Calu3 (cell line): Measurements from ENCODE around the gene PYCARD. TPM values are rescaled to one million over a fixed set of nuclear protein-coding genes. Genes with fewer than 3 reads are reported as not detected.
"Not testable (repeated sequence)": the region's sequence is repeated elsewhere in the genome, so short reads cannot be mapped to it uniquely, and the experiment has no call there.

Source experiments
- BruUV-seq: library from RNA; stranded (reverse); fragments of 400-500 nt; replicated peaks from 2 replicates; lab custom pipeline; 2021; lab: Mats Ljungman, UMichigan
- CTCF ChIA-PET: fragments of 300-600 bp; sonication (Branson Sonifier 250); formaldehyde crosslinking; loops from one replicate; lab custom pipeline; 2022; ENCODE audit warnings: antibody characterized with exemption; lab: Charles Lee
- DNase-seq: peaks from one replicate; pipeline ENCODE4 v3.0.0; 2022
- H3K27ac Mint-ChIP-seq: one replicate; pipeline ENCODE4 v1.8.0; 2022; ENCODE audit warnings: mixed read lengths; ENCODE audit not compliant: unreplicated experiment
- H3K27me3 Mint-ChIP-seq: one replicate; pipeline ENCODE4 v1.8.0; 2022; ENCODE audit warnings: mixed read lengths; ENCODE audit not compliant: unreplicated experiment
- H3K36me3 Mint-ChIP-seq: one replicate; pipeline ENCODE4 v1.8.0; 2022; ENCODE audit warnings: mild to moderate bottlenecking, moderate library complexity, mixed read lengths; ENCODE audit not compliant: insufficient read depth, unreplicated experiment
- H3K4me1 Mint-ChIP-seq: one replicate; pipeline ENCODE4 v1.8.0; 2022; ENCODE audit warnings: mild to moderate bottlenecking, low read depth, mixed read lengths; ENCODE audit not compliant: unreplicated experiment
- H3K4me3 Mint-ChIP-seq: one replicate; pipeline ENCODE4 v1.8.0; 2022; ENCODE audit warnings: mild to moderate bottlenecking, low read depth, moderate library complexity, mixed read lengths; ENCODE audit not compliant: unreplicated experiment
- H3K9me3 Mint-ChIP-seq: one replicate; pipeline ENCODE4 v1.8.0; 2022; ENCODE audit warnings: low read depth, mixed read lengths; ENCODE audit not compliant: unreplicated experiment
- intact Hi-C: fragments of 100-400 bp; cut with micrococcal nuclease; formaldehyde crosslinking; loops from one replicate; pipeline ENCODE4 v1.10.0; 2022; ENCODE audit not compliant: unreplicated experiment
- total RNA-seq: library from RNA; stranded (reverse); gene quantifications from 2 replicates; pipeline ENCODE4 v1.2.3, GENCODE V29; 2022
- TF ChIP-seq, protein P1 (sequence below): fragments of 200-600 bp; IDR thresholded peaks from one replicate; pipeline ENCODE4 v1.8.0; 2022; ENCODE audit warnings: antibody characterized with exemption; ENCODE audit not compliant: unreplicated experiment

PYCARD gene
- total RNA-seq, 1 experiment from 2014 or later = 24.3 TPM

DNA sequence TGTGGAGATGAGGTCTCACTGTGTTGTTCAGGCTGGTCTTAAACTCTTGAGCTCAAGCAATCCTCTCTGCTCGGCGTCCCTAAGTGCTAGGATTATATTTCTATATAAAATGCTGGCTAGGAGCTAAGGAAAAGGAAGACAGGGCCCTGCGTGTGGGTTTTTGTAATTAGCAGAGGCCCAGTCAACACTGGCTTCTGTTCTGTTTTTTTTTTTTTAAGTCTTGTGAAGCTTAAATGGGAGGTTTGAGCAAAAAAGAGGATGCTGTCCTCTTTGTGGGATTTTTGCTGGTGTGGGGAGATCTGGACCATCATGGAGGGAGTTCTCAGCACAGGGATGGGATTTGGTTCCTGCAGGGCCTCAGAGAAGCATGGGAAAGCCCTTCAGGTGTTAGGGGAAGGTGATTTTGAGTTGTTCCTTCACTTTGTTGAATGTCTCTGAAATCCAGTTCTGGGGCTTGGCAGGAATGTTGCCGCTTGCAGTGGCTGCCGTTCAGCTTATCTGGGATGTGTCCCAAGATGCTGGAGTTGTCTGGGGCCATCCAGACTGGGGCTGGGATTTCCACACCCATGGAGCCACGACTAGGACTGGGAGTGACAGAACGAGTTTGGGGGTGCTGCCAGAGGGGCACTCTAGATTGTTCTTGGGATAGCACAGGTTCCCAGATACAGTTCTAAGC, 4.2 kb downstream of the PYCARD start:
- peaks cover 90% of the 10 kb centered on the region for H3K36me3 Mint-ChIP-seq
- BruUV-seq = no TSS peak

DNA sequence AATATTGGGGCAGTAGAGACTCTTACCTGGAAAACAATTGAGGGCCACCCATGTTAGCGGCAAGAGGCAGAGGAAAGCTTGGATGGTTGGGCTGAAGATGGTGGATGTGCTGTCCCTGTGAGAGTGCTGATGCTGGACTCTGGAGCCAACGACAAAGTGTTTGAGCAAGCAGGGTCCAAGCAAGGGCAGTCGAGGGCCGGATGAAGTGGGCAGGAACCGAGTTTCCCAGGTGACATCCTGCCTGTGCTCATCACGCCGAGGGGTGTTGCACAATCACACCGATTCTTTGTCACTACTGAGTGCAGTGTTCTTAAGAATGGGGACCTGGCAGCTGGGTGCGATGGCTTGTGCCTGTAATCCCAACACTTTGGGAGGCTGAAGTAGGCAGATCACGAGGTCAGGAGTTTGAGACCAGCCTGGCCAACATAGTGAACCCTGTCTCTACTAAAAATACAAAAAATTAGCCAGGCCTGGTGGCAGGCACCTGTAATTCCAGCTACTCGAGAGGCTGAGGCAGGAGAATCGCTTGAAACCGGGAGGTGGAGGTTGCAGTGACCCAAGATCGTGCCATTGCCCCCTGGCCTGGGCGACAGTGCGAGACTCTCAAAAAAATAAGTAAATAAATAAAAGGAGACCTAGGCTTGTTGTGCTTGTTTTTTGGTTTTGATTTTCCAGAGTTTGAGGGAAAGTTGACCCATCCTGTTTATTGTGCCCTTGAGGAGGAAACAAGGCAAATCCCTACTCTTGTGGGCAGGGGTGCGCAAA, 6.1 kb downstream of the PYCARD start:
- Mint-ChIP-seq H3K9me3 (no peaks in the 10 kb centered on the region), H3K36me3 (peaks cover 90% of the 10 kb centered on the region), H3K27ac (peak overlapping the region; percentile 10), H3K4me3 (no peak overlapping the region), H3K4me1 (peaks cover 22% of the 10 kb centered on the region), H3K27me3 (no peaks in the 10 kb centered on the region)
- intact Hi-C loops = no loop called here
- TF ChIP-seq, protein P1, sequence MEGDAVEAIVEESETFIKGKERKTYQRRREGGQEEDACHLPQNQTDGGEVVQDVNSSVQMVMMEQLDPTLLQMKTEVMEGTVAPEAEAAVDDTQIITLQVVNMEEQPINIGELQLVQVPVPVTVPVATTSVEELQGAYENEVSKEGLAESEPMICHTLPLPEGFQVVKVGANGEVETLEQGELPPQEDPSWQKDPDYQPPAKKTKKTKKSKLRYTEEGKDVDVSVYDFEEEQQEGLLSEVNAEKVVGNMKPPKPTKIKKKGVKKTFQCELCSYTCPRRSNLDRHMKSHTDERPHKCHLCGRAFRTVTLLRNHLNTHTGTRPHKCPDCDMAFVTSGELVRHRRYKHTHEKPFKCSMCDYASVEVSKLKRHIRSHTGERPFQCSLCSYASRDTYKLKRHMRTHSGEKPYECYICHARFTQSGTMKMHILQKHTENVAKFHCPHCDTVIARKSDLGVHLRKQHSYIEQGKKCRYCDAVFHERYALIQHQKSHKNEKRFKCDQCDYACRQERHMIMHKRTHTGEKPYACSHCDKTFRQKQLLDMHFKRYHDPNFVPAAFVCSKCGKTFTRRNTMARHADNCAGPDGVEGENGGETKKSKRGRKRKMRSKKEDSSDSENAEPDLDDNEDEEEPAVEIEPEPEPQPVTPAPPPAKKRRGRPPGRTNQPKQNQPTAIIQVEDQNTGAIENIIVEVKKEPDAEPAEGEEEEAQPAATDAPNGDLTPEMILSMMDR = no peak
- DNase-seq = no peak
- no TSS peak for BruUV-seq
- CTCF ChIA-PET = no interaction called here

More for the DNA sequence above, 4.2 kb downstream of the PYCARD start:
- DNase-seq = no peak
- TF ChIP-seq, protein P1 = no peak
- Mint-ChIP-seq H3K27ac (no peak overlapping the region), H3K27me3 (peaks cover 5% of the 10 kb centered on the region), H3K9me3 (no peaks in the 10 kb centered on the region), H3K4me3 (no peak overlapping the region), H3K4me1 (peaks cover 26% of the 10 kb centered on the region)
- CTCF ChIA-PET = interaction anchor here (0.6 kb wide), 1 partner anchor 34 kb away, joined by 8 read pairs; no protein-coding TSS in a partner anchor
- intact Hi-C loops = no loop called here

- BruUV-seq = not testable (repeated sequence)
- H3K36me3 Mint-ChIP-seq = peaks cover 90% of the 10 kb centered on the region
Observed at GRCh38 chr16:31195861-31196260, 6.7 kb downstream of the PYCARD start.

DNA sequence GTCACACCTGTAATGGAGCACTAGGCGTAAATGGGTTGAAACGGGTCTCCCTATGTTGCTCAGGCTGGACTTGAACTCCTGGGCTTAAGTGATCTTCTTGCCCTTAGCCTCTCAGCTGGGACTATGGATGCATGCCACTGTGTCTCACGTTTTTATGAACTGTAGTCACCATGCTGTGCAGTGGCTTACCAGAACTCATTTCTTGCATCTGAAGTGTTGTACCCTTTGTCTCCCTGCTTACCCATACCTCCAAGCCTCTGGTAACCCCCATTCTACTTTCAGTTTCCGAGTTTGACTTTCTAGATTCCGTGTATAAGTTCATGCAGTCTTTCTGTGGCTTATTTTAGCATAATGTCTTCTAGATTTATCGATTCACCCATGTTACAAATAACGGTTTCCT, 7.7 kb downstream of the PYCARD start:
- CTCF ChIA-PET = no interaction called here
- H3K4me3 Mint-ChIP-seq = no peak overlapping the region
- peaks cover 90% of the 10 kb centered on the region for H3K36me3 Mint-ChIP-seq
- TF ChIP-seq, protein P1 = no peak
- no peaks in the 10 kb centered on the region for H3K9me3 Mint-ChIP-seq
- no peak for DNase-seq
- peaks cover 17% of the 10 kb centered on the region for H3K4me1 Mint-ChIP-seq
- no peaks in the 10 kb centered on the region for H3K27me3 Mint-ChIP-seq
- no peak overlapping the region for H3K27ac Mint-ChIP-seq
- BruUV-seq = TSS peak; percentile 1
- intact Hi-C loops = no loop called here

More at GRCh38 chr16:31195861-31196260, 6.7 kb downstream of the PYCARD start:
- intact Hi-C loops, H3K4me3 Mint-ChIP-seq, H3K27me3 Mint-ChIP-seq, H3K9me3 Mint-ChIP-seq, DNase-seq, CTCF ChIA-PET: not testable (repeated sequence)
- Mint-ChIP-seq H3K27ac (peak overlapping the region; percentile 10), H3K4me1 (peaks cover 15% of the 10 kb centered on the region)
